Measurements from ENCODE around the gene KCNK3. TPM values are rescaled to one million over a fixed set of nuclear protein-coding genes. Genes with fewer than 3 reads are reported as not detected.

KCNK3 gene
- total and polyA plus RNA-seq, 10 of the 15 experiments (the other 5 are each of a cell fraction or from before 2014, with no cell fraction given) = 0.13 TPM; not detected in 9

DNA sequence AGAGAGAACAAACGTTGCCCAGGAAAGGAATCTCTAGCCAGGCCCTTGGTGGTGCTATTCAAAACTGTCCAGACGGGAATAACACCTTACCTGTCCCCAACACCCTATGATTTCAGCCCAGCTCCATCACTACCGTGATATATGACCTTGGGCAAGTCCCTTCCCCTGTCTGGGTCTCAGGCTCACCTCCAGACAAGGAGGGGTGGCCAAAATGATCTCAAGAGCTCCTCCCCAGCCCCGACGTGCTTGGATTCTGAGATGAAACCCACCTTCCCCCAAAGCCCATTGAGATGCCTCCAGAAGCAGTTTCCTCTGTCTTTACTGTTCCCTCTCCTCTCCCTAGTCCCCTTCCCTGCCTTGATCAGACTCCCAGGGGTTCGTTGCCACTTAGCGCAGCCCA, 1.5 kb downstream of the KCNK3 start:
- Histone ChIP-seq H3K4me3 (no peak overlapping the region), H2AFZ (ENCODE audit: control insufficient read depth, low read depth, low read length) (no peak overlapping the region), H3K9ac (ENCODE audit: control insufficient read depth, insufficient read depth, low read length) (no peak overlapping the region), H3K9me3 (replicated peaks; ENCODE audit: control insufficient read depth, insufficient read depth, low read length) (no peaks in the 10 kb centered on the region), H4K20me1 (ENCODE audit: control insufficient read depth, insufficient read depth) (no peaks in the 10 kb centered on the region), H3K4me2 (ENCODE audit: control insufficient read depth, insufficient read depth) (no peak overlapping the region), H3K27ac (ENCODE audit: control insufficient read depth, insufficient read depth) (no peak overlapping the region), H3K36me3 (ENCODE audit: control insufficient read depth in 2 of 2, insufficient read depth in 2 of 2, low read length in 1 of 2) (no peaks in the 10 kb centered on the region), H3K4me1 (ENCODE audit: control insufficient read depth, insufficient read depth, low read length) (no peaks in the 10 kb centered on the region), H3K79me2 (ENCODE audit: control insufficient read depth, insufficient read depth, low read length) (no peaks in the 10 kb centered on the region), H3K27me3 (replicated peaks in 1 of 2; ENCODE audit: control insufficient read depth in 2 of 2, insufficient read depth in 2 of 2, low read length in 1 of 2) (peaks cover 3 to 17% of the 10 kb centered on the region in 2 experiments; a peak in 3 of 4 replicates)
- BruUV-seq (replicated peaks) = no TSS peak
- FAIRE-seq (no peak), DNase-seq (ENCODE audit: low read depth, low spot score) (no peak), ATAC-seq (no peak)
- TF ChIP-seq, protein P1, sequence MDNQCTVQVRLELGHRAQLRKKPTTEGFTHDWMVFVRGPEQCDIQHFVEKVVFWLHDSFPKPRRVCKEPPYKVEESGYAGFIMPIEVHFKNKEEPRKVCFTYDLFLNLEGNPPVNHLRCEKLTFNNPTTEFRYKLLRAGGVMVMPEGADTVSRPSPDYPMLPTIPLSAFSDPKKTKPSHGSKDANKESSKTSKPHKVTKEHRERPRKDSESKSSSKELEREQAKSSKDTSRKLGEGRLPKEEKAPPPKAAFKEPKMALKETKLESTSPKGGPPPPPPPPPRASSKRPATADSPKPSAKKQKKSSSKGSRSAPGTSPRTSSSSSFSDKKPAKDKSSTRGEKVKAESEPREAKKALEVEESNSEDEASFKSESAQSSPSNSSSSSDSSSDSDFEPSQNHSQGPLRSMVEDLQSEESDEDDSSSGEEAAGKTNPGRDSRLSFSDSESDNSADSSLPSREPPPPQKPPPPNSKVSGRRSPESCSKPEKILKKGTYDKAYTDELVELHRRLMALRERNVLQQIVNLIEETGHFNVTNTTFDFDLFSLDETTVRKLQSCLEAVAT (IDR thresholded peaks at IDR 0.05) = no peak
- TF ChIP-seq LARP7 (IDR thresholded peaks at IDR 0.05) (no peak), JUND (IDR thresholded peaks at IDR 0.05; ENCODE audit: low read depth, low read length) (no peak), RFX5 (IDR thresholded peaks at IDR 0.05; ENCODE audit: low read depth, low read length) (no peak), TCF12 (IDR thresholded peaks at IDR 0.05; ENCODE audit: low read depth, low read length) (no peak), NR2F1 (conservative IDR thresholded peaks at IDR 0.05) (no peak), HDGF (IDR thresholded peaks at IDR 0.05) (no peak), NFIC (IDR thresholded peaks at IDR 0.05; ENCODE audit: low read depth, low read length) (no peak), ZNF24 (IDR thresholded peaks at IDR 0.05) (no peak), SMAD5 (IDR thresholded peaks at IDR 0.05; ENCODE audit: low read depth) (no peak), HDAC6 (IDR thresholded peaks at IDR 0.05; ENCODE audit: unreplicated experiment) (no peak), TARDBP (IDR thresholded peaks at IDR 0.05; ENCODE audit: borderline replicate concordance) (no peak), CHD1 (IDR thresholded peaks at IDR 0.05; ENCODE audit: low read depth, low read length) (no peak), SREBF1 (IDR thresholded peaks at IDR 0.05; ENCODE audit: low read length) (no peak), ZNF622 (IDR thresholded peaks at IDR 0.05) (no peak)
- TF ChIP-seq, protein P2, sequence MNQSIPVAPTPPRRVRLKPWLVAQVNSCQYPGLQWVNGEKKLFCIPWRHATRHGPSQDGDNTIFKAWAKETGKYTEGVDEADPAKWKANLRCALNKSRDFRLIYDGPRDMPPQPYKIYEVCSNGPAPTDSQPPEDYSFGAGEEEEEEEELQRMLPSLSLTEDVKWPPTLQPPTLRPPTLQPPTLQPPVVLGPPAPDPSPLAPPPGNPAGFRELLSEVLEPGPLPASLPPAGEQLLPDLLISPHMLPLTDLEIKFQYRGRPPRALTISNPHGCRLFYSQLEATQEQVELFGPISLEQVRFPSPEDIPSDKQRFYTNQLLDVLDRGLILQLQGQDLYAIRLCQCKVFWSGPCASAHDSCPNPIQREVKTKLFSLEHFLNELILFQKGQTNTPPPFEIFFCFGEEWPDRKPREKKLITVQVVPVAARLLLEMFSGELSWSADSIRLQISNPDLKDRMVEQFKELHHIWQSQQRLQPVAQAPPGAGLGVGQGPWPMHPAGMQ (IDR thresholded peaks at IDR 0.05; ENCODE audit: borderline replicate concordance) = no peak
- TF ChIP-seq, protein P3, sequence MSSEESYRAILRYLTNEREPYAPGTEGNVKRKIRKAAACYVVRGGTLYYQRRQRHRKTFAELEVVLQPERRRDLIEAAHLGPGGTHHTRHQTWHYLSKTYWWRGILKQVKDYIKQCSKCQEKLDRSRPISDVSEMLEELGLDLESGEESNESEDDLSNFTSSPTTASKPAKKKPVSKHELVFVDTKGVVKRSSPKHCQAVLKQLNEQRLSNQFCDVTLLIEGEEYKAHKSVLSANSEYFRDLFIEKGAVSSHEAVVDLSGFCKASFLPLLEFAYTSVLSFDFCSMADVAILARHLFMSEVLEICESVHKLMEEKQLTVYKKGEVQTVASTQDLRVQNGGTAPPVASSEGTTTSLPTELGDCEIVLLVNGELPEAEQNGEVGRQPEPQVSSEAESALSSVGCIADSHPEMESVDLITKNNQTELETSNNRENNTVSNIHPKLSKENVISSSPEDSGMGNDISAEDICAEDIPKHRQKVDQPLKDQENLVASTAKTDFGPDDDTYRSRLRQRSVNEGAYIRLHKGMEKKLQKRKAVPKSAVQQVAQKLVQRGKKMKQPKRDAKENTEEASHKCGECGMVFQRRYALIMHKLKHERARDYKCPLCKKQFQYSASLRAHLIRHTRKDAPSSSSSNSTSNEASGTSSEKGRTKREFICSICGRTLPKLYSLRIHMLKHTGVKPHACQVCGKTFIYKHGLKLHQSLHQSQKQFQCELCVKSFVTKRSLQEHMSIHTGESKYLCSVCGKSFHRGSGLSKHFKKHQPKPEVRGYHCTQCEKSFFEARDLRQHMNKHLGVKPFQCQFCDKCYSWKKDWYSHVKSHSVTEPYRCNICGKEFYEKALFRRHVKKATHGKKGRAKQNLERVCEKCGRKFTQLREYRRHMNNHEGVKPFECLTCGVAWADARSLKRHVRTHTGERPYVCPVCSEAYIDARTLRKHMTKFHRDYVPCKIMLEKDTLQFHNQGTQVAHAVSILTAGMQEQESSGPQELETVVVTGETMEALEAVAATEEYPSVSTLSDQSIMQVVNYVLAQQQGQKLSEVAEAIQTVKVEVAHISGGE (CRISPR knock-in tag; IDR thresholded peaks at IDR 0.05) = no peak
- TF ChIP-seq, protein P4, sequence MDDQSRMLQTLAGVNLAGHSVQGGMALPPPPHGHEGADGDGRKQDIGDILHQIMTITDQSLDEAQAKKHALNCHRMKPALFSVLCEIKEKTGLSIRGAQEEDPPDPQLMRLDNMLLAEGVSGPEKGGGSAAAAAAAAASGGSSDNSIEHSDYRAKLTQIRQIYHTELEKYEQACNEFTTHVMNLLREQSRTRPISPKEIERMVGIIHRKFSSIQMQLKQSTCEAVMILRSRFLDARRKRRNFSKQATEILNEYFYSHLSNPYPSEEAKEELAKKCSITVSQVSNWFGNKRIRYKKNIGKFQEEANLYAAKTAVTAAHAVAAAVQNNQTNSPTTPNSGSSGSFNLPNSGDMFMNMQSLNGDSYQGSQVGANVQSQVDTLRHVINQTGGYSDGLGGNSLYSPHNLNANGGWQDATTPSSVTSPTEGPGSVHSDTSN (IDR thresholded peaks at IDR 0.05; ENCODE audit: insufficient replicate concordance, low read depth, low read length) = no peak
- intact Hi-C loops (cut with micrococcal nuclease; ENCODE audit: unreplicated experiment) (no loop called here), in situ Hi-C loops (cut with MboI) (no loop called here)
- SMC1A ChIA-PET (ENCODE audit: uncharacterized antibody, unreplicated experiment) = no interaction called here
- CTCF ChIA-PET = no interaction called here
- 11% methylated on average over 7 of the region's 7 CpGs for WGBS (ENCODE audit: insufficient coverage, insufficient replicate concordance, low lambda C conversion rate, missing lambda C conversion rate)
- POLR2A ChIA-PET = no interaction called here
- RAD21 ChIA-PET (ENCODE audit: unreplicated experiment) = no interaction called here
